HEK293T (cell line): ENCODE measurements around the gene PAX2.

Experiments used
- CTCF ChIA-PET: fragments of 350-600 bp; formaldehyde crosslinking; extraction: SDS; loops from one replicate; lab custom pipeline; 2021; ENCODE audit warnings: antibody characterized with exemption, inconsistent platforms; lab: Yijun Ruan, JAX
- POLR2A ChIA-PET: fragments of 350-600 bp; formaldehyde crosslinking; extraction: SDS; loops from one replicate; lab custom pipeline; 2020; ENCODE audit warnings: antibody characterized with exemption, inconsistent platforms; lab: Yijun Ruan, JAX
- DNase-seq: peaks from one replicate; pipeline ENCODE4 v3.0.0; 2012; ENCODE audit warnings: mixed read lengths; ENCODE audit errors: extremely low spot score
- ARNT ChIP-seq: fragments of 450-650 bp; IDR thresholded peaks from 2 replicates; pipeline ENCODE4 v1.6.1; 2017; ENCODE audit warnings: mild to moderate bottlenecking
- BHLHE40 ChIP-seq: fragments of 450-650 bp; IDR thresholded peaks from 2 replicates; pipeline ENCODE4 v1.6.1; 2016; ENCODE audit warnings: mild to moderate bottlenecking, moderate library complexity, borderline replicate concordance
- CTBP1 ChIP-seq: fragments of 450-650 bp; IDR thresholded peaks from 2 replicates; pipeline ENCODE4 v1.6.1; 2016; ENCODE audit warnings: borderline replicate concordance
- ELF4 ChIP-seq: fragments of 450-650 bp; IDR thresholded peaks from 2 replicates; pipeline ENCODE4 v1.6.1; 2017; ENCODE audit warnings: antibody characterized with exemption
- FOXA1 ChIP-seq: fragments of 450-650 bp; IDR thresholded peaks from 2 replicates; pipeline ENCODE4 v1.6.1; 2016; ENCODE audit warnings: mild to moderate bottlenecking
- FOXK2 ChIP-seq: fragments of 450-650 bp; IDR thresholded peaks from 2 replicates; pipeline ENCODE4 v1.6.1; 2016; ENCODE audit warnings: mild to moderate bottlenecking
- FOXM1 ChIP-seq: fragments of 450-650 bp; IDR thresholded peaks from 2 replicates; pipeline ENCODE4 v1.6.1; 2017; ENCODE audit warnings: mild to moderate bottlenecking, borderline replicate concordance
- HDGF ChIP-seq: fragments of 450-650 bp; IDR thresholded peaks from 2 replicates; pipeline ENCODE4 v1.6.1; 2017; ENCODE audit warnings: antibody characterized with exemption, borderline replicate concordance
- L3MBTL2 ChIP-seq: fragments of 450-650 bp; conservative IDR thresholded peaks from 2 replicates; pipeline ENCODE4 v1.6.1; 2016; ENCODE audit warnings: mild to moderate bottlenecking
- LEF1 ChIP-seq: fragments of 450-650 bp; IDR thresholded peaks from 2 replicates; pipeline ENCODE4 v1.6.1; 2017; ENCODE audit warnings: mild to moderate bottlenecking, borderline replicate concordance
- NFRKB ChIP-seq: fragments of 450-650 bp; IDR thresholded peaks from 2 replicates; pipeline ENCODE4 v1.6.1; 2016; ENCODE audit warnings: mild to moderate bottlenecking, moderate library complexity
- SP1 ChIP-seq: fragments of 450-650 bp; IDR thresholded peaks from 2 replicates; pipeline ENCODE4 v1.6.1; 2017
- SUZ12 ChIP-seq: fragments of 450-650 bp; IDR thresholded peaks from 2 replicates; pipeline ENCODE4 v1.6.1; 2016; ENCODE audit warnings: mild to moderate bottlenecking
- TARDBP ChIP-seq: fragments of 450-650 bp; IDR thresholded peaks from 2 replicates; pipeline ENCODE4 v1.6.1; 2016
- ZNF384 ChIP-seq: fragments of 450-650 bp; IDR thresholded peaks from 2 replicates; pipeline ENCODE4 v1.6.1; 2016
- TF ChIP-seq, protein P1 (sequence below): fragments of 450-650 bp; IDR thresholded peaks from 2 replicates; pipeline ENCODE4 v1.6.1; 2016

Gene PAX2

DNA sequence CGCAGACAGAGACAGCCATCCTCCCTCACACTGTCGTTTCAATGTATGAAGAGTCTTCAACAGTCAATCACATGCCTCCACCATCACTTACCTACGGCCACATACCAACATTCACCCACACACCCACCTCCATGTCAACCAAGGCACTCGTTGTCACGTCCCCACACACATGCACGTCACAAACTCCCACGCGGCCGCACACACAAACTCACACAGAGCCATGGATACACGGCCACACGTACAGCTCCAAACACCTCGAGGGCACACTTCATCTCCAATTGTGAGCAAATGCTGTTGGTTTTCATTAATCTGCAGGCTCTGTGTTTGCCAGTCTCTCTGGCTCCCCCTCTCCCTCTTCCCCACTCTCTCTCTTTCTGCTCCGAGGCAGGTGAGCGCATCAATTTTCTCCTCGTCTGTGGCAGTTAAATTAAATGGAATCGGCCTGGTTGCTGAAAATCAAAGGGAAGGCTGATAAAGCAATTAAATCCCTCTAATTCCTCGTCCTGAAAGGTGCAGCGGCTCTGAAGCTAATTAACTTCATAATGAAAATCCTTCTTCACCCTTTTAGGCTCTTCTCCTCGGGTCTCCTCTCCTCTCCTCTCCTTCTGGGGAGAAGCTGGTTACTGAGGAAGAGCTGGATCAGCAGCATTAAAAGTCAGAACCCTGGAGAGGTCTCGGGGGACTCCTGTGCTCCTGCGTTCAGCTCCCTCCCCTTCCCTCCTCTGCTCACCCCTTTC, 113.5 kb downstream of the PAX2 start:
- no peak for DNase-seq
- ChIA-PET CTCF (interaction anchor here (1.1 kb wide), 1 partner anchor 13 kb away, joined by 3 read pairs; no protein-coding TSS in a partner anchor), POLR2A (interaction anchor here (0.5 kb wide), 1 partner anchor 1184 kb away, joined by 3 read pairs; no protein-coding TSS in a partner anchor)
- no peak for TF ChIP-seq LEF1
- TF ChIP-seq FOXK2: no peak

DNA sequence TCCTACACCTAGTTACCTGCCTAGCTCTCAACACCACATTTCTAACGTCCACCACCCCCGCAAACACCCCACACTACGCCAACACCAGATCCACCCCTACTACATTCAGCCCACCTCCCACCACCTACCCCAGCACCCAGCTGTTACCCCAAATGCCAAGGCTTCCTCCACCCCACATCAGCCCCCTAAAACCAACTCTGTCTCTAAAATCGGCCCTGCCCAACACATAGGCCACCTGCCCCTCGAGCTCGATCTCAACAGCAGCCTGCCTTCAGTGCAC, 114.0 kb downstream of the PAX2 start:
- CTCF ChIA-PET: interaction anchor here (0.7 to 1.1 kb wide), 2 partner anchors 12 to 30 kb away, joined by 3 to 4 read pairs; no protein-coding TSS in a partner anchor
- DNase-seq: no peak
- POLR2A ChIA-PET: interaction anchor here (0.5 kb wide), 1 partner anchor 1185 kb away, joined by 3 read pairs; no protein-coding TSS in a partner anchor
- TF ChIP-seq BHLHE40 (no peak), SP1 (no peak), SUZ12 (no peak), L3MBTL2 (no peak), ARNT (no peak), FOXA1 (no peak), CTBP1 (no peak), ELF4 (no peak), FOXM1 (no peak), LEF1 (no peak), TARDBP (no peak)

- no peak for TF ChIP-seq NFRKB
- TF ChIP-seq SP1: no peak
- no peak for TF ChIP-seq ARNT
- TF ChIP-seq ELF4: no peak
- no peak for DNase-seq
- ChIA-PET CTCF (no interaction called here), POLR2A (no interaction called here)
These were observed 118.1 kb downstream of the PAX2 start for GRCh38 chr10:100863433-100863832.

DNA sequence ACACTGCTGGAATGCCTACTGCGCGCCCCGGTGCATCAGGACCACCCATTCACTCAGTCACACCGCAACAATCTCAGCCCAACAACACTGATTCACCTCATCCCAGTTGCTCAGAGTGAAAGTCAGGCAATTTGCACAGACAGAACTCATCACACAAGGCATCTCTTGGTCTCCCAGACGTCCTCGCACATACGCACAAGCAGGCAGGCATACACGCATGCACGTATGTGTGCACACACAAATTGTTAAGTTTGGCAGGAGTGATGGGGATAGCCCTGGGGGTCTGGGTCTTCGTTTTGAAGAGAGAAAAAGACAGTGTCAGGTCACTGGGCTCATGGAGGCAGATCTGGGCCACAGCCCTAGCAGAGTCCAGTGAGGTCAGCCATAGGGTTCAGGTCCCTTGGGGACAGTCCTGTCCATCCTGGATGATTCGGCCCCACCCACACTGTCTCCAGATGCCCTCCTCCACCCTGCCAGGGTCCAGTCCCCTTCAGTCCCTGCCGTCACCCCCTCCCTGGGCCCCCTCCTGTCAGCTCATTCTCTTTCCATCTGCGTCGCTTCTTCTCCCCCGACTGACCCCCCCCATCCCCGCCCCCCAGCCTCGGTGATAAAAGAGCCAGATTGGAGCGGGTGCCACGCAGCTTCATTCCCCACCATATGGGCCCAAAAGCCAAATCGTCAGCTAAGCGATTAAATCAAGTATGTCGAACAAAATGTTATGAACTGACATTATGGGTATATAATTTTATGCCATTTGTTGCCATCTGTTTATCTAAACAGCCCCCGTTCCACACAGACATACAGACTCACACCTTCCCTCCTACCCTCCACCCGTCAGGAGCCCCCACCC, 118.9 kb downstream of the PAX2 start:
- ChIA-PET POLR2A (no interaction called here), CTCF (no interaction called here)
- no peak for DNase-seq
- TF ChIP-seq LEF1 (no peak), ARNT (no peak), SUZ12 (no peak), BHLHE40 (no peak), ELF4 (no peak), L3MBTL2 (no peak), CTBP1 (no peak), FOXA1 (no peak), TARDBP (no peak), NFRKB (no peak), FOXM1 (no peak), SP1 (no peak), ZNF384 (no peak), FOXK2 (no peak), HDGF (no peak)
- TF ChIP-seq, protein P1, sequence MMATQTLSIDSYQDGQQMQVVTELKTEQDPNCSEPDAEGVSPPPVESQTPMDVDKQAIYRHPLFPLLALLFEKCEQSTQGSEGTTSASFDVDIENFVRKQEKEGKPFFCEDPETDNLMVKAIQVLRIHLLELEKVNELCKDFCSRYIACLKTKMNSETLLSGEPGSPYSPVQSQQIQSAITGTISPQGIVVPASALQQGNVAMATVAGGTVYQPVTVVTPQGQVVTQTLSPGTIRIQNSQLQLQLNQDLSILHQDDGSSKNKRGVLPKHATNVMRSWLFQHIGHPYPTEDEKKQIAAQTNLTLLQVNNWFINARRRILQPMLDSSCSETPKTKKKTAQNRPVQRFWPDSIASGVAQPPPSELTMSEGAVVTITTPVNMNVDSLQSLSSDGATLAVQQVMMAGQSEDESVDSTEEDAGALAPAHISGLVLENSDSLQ: no peak

GRCh38 chr10:100864978-100865377, 119.6 kb downstream of the PAX2 start:
- POLR2A ChIA-PET: no interaction called here
- DNase-seq: no peak
- CTCF ChIA-PET: no interaction called here
- no peak for TF ChIP-seq TARDBP
- TF ChIP-seq FOXA1: no peak
- no peak for TF ChIP-seq CTBP1
- no peak for TF ChIP-seq ARNT
- no peak for TF ChIP-seq LEF1
- no peak for TF ChIP-seq ZNF384

DNA sequence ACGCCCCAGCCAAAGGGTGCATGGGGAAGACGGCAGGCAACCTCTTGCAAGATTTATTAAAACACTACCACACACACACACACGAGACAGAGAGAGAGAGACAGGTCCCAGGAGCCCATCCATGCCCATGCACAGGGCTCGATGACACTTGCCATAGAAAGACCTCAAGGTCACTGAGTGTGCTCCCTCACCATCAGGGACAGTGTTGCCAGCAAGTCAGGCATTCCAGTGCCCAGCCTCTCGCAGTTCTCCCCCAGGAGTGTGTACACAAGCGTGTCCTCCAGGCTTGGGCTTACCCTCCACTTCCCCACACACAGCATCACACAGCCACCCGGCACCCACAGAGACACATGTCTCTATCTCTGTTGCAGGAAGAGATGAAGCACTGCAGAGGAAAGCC, 120.6 kb downstream of the PAX2 start:
- no peak for DNase-seq
- CTCF ChIA-PET: interaction anchor here (1.2 kb wide), 1 partner anchor 12 kb away, joined by 3 read pairs; no protein-coding TSS in a partner anchor
- POLR2A ChIA-PET: no interaction called here
- TF ChIP-seq BHLHE40 (no peak), ELF4 (no peak), FOXA1 (no peak)

- TF ChIP-seq BHLHE40: no peak
- TF ChIP-seq SUZ12: no peak
- TF ChIP-seq HDGF: no peak
- TF ChIP-seq ZNF384: no peak
- no peak for TF ChIP-seq L3MBTL2
- TF ChIP-seq, protein P1: no peak
- no peak for TF ChIP-seq ELF4
- TF ChIP-seq ARNT: no peak
- TF ChIP-seq NFRKB: no peak
- no peak for TF ChIP-seq TARDBP
- TF ChIP-seq SP1: no peak
- TF ChIP-seq FOXM1: no peak
- TF ChIP-seq FOXK2: no peak
- no peak for TF ChIP-seq FOXA1
- TF ChIP-seq LEF1: no peak
- no peak for TF ChIP-seq CTBP1
- ChIA-PET POLR2A (interaction anchor here (1.0 kb wide), 1 partner anchor 123 kb away, joined by 3 read pairs; no protein-coding TSS in a partner anchor), CTCF (interaction anchor here (1.2 kb wide), 1 partner anchor 12 kb away, joined by 3 read pairs; no protein-coding TSS in a partner anchor)
- DNase-seq: no peak
These were observed 121.3 kb downstream of the PAX2 start for GRCh38 chr10:100866575-100867098.
